ENCODE results near the gene SPRED1. TPM values are rescaled to one million over a fixed set of nuclear protein-coding genes. Genes with fewer than 3 reads are reported as not detected.
"Not testable (repeated sequence)": the region's sequence is repeated elsewhere in the genome, so short reads cannot be mapped to it uniquely, and the experiment has no call there.

Gene SPRED1
- total RNA-seq, 1 experiment from 2014 or later = 10.4 TPM

DNA sequence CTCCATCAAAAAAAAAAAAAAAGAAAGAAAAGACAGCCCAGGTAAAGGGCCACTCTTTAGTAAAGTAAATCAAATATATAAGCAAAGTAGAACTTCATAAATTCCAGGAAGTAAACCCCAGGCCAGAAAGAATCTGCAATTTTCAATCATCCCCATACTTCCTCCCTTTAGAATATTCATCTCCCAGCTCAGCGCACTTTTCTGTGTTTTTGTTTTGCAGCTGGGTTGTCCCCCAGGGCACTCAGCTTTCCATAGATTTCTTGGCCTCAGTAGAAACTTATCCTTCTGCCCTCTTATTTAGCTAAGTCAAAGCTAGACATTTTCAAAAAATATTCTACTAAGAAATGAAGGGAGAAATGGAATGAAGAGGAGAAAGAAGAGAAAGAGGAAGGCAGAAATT lies 24.0 kb upstream of the SPRED1 start:
- BruUV-seq (replicated peaks) = no TSS peak
- CTCF ChIA-PET = interaction anchor here (0.7 kb wide), 1 partner anchor 13 kb away, joined by 3 read pairs; no protein-coding TSS in a partner anchor
- no peak overlapping the region for H3K27ac Mint-ChIP-seq (ENCODE audit: unreplicated experiment)

GRCh38 chr15:38229705-38230310 lies 22.8 kb upstream of the SPRED1 start:
- no TSS peak for BruUV-seq (replicated peaks)
- CTCF ChIA-PET = no interaction called here
- intact Hi-C loops (cut with micrococcal nuclease; ENCODE audit: unreplicated experiment) = no loop called here

More for the DNA sequence above, 24.0 kb upstream of the SPRED1 start:
- no peak for TF ChIP-seq CTCF (IDR thresholded peaks at IDR 0.05; ENCODE audit: insufficient read depth in 1 of 2, low read depth in 1 of 2, low read length in 1 of 2, severe bottlenecking in 1 of 2, unreplicated experiment in 1 of 2)
- Mint-ChIP-seq H3K4me1 (ENCODE audit: low read depth, unreplicated experiment) (no peaks in the 10 kb centered on the region), H3K27me3 (ENCODE audit: insufficient read depth, unreplicated experiment) (no peaks in the 10 kb centered on the region), H3K36me3 (ENCODE audit: insufficient read depth, unreplicated experiment) (no peaks in the 10 kb centered on the region), H3K4me3 (ENCODE audit: unreplicated experiment) (no peak overlapping the region), H3K9me3 (ENCODE audit: unreplicated experiment) (no peaks in the 10 kb centered on the region)
- no peaks in the 10 kb centered on the region for H3K36me3 ChIP-seq (ENCODE audit: control insufficient read depth, insufficient read depth, low read length)
- intact Hi-C loops (cut with micrococcal nuclease; ENCODE audit: unreplicated experiment) = no loop called here
- H3K4me3 ChIP-seq (ENCODE audit: low read depth, low read length) = no peak overlapping the region
- DNase-seq = no peak
- POLR2A ChIA-PET = no interaction called here
- no peaks in the 10 kb centered on the region for H3K9me3 ChIP-seq
- H3K27me3 ChIP-seq (replicated peaks; ENCODE audit: control insufficient read depth, insufficient read depth, low read length) = no peaks in the 10 kb centered on the region
- H3K4me1 ChIP-seq = 0 out of 2 replicates have a peak, but pooled peaks cover 5% of the 10 kb centered on the region

DNA sequence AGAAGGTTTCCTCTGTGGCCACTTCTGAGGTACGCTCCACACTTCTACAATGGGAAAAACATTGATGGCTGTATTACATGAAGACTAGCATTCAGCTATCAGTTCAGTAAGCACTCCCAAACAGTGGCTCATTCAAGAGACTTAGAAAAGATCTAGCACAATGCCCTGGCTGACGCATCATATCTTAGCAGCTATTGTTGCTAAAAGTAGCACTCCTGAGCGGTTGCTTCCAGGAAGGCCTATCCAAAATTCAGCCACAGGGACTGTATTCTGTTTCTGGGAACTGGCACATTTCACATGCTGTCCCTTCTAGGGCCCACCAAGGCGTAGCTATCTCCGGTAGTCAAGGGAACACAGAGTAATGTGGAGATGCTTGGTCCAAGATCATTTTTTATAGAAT lies 21.2 kb upstream of the SPRED1 start:
- Mint-ChIP-seq H3K4me1 (ENCODE audit: low read depth, unreplicated experiment) (no peaks in the 10 kb centered on the region), H3K9me3 (ENCODE audit: unreplicated experiment) (no peaks in the 10 kb centered on the region), H3K4me3 (ENCODE audit: unreplicated experiment) (no peak overlapping the region), H3K36me3 (ENCODE audit: insufficient read depth, unreplicated experiment) (no peaks in the 10 kb centered on the region), H3K27ac (ENCODE audit: unreplicated experiment) (no peak overlapping the region), H3K27me3 (ENCODE audit: insufficient read depth, unreplicated experiment) (no peaks in the 10 kb centered on the region)
- POLR2A ChIA-PET = no interaction called here
- intact Hi-C loops (cut with micrococcal nuclease; ENCODE audit: unreplicated experiment) = no loop called here
- H3K9me3 ChIP-seq = no peaks in the 10 kb centered on the region
- H3K4me1 ChIP-seq = 0 out of 2 replicates have a peak, but pooled peaks cover 5% of the 10 kb centered on the region
- CTCF ChIA-PET = no interaction called here
- no peaks in the 10 kb centered on the region for H3K36me3 ChIP-seq (ENCODE audit: control insufficient read depth, insufficient read depth, low read length)
- DNase-seq = no peak
- no TSS peak for BruUV-seq (replicated peaks)
- no peak for TF ChIP-seq CTCF (IDR thresholded peaks at IDR 0.05; ENCODE audit: insufficient read depth in 1 of 2, low read depth in 1 of 2, low read length in 1 of 2, severe bottlenecking in 1 of 2, unreplicated experiment in 1 of 2)
- H3K27me3 ChIP-seq (replicated peaks; ENCODE audit: control insufficient read depth, insufficient read depth, low read length) = no peaks in the 10 kb centered on the region
- H3K4me3 ChIP-seq (ENCODE audit: low read depth, low read length) = no peak overlapping the region

More at GRCh38 chr15:38229705-38230310, 22.8 kb upstream of the SPRED1 start:
- POLR2A ChIA-PET = no interaction called here
- 0 out of 2 replicates have a peak, but pooled peaks cover 5% of the 10 kb centered on the region for H3K4me1 ChIP-seq
- no peaks in the 10 kb centered on the region for H3K9me3 Mint-ChIP-seq (ENCODE audit: unreplicated experiment)
- H3K4me3 ChIP-seq (ENCODE audit: low read depth, low read length) = no peak overlapping the region
- H3K27me3 ChIP-seq (replicated peaks; ENCODE audit: control insufficient read depth, insufficient read depth, low read length) = no peaks in the 10 kb centered on the region
- no peaks in the 10 kb centered on the region for H3K36me3 ChIP-seq (ENCODE audit: control insufficient read depth, insufficient read depth, low read length)
- no peak overlapping the region for H3K27ac Mint-ChIP-seq (ENCODE audit: unreplicated experiment)
- no peak for TF ChIP-seq CTCF (IDR thresholded peaks at IDR 0.05; ENCODE audit: insufficient read depth in 1 of 2, low read depth in 1 of 2, low read length in 1 of 2, severe bottlenecking in 1 of 2, unreplicated experiment in 1 of 2)
- H3K4me3 Mint-ChIP-seq (ENCODE audit: unreplicated experiment) = no peak overlapping the region
- H3K27me3 Mint-ChIP-seq (ENCODE audit: insufficient read depth, unreplicated experiment) = no peaks in the 10 kb centered on the region
- H3K4me1 Mint-ChIP-seq (ENCODE audit: low read depth, unreplicated experiment) = no peaks in the 10 kb centered on the region
- H3K36me3 Mint-ChIP-seq (ENCODE audit: insufficient read depth, unreplicated experiment) = no peaks in the 10 kb centered on the region
- no peak for DNase-seq
- no peaks in the 10 kb centered on the region for H3K9me3 ChIP-seq

DNA sequence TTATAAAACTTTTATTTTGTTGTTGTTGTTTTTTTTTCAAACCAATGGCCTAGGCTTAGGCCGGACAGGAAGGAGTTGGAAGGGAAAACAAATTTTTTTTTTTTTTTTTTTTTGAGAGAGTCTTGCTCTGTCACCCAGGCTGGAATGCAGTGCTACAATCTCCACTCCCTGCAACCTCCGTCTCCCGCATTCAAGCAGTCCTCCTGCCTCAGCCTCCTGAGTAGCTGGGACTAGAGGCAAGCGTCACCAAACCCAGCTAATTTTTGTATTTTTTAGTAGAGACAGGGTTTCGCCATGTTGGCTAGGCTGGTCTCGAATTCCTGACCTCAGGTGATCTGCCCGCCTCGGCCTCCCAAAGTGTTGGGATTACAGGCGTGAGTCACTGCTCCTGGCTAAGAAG lies 15.6 kb upstream of the SPRED1 start:
- CTCF ChIA-PET; H3K27me3 ChIP-seq (replicated peaks; ENCODE audit: control insufficient read depth, insufficient read depth, low read length); H3K27ac Mint-ChIP-seq (ENCODE audit: unreplicated experiment); H3K36me3 Mint-ChIP-seq (ENCODE audit: insufficient read depth, unreplicated experiment); H3K9me3 Mint-ChIP-seq (ENCODE audit: unreplicated experiment); BruUV-seq (replicated peaks); H3K4me3 ChIP-seq (ENCODE audit: low read depth, low read length); DNase-seq; intact Hi-C loops (cut with micrococcal nuclease; ENCODE audit: unreplicated experiment); H3K4me3 Mint-ChIP-seq (ENCODE audit: unreplicated experiment); H3K27me3 Mint-ChIP-seq (ENCODE audit: insufficient read depth, unreplicated experiment); H3K36me3 ChIP-seq (ENCODE audit: control insufficient read depth, insufficient read depth, low read length); H3K4me1 Mint-ChIP-seq (ENCODE audit: low read depth, unreplicated experiment); H3K4me1 ChIP-seq; H3K9me3 ChIP-seq; POLR2A ChIA-PET: not testable (repeated sequence)

All from Caco-2 (cell line).